ENCODE results near the gene LYPD1. TPM values are rescaled to one million over a fixed set of nuclear protein-coding genes. Genes with fewer than 3 reads are reported as not detected.

Gene LYPD1
- total RNA-seq, 1 experiment from 2014 or later: 146 TPM

DNA sequence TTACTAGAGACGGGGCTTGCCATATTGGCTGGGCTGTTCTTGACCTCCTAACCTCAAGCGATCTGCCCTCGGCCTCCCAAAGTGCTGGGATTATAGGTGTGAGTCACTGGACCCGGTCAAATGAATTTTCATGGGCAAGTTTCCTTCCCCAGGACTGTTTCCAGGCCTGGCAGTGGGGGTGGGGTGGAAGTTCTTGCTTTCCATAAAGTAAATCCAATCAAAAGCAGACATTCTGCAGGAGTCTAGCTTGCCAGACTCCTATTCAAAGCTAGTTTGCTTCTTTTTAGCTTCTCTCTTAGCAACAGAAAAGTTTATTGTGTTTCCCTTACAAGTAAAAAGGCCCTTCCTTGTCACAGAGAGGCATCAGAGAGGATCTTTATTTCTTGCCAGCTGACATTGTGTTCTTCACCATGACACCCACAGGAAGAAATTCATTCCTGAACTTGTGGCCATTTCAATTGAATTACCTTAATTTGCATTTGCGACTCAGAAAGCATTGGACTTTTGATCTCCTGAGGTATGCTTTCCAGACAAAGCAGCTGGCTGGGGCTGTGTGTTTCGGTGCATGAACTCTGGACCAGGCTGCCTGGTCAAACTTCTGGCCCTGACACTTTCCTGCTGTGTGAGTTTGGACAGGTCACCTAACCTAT, 37.9 kb downstream of the LYPD1 start:
- DNase-seq (ENCODE audit: low read depth): peak; percentile 89

DNA sequence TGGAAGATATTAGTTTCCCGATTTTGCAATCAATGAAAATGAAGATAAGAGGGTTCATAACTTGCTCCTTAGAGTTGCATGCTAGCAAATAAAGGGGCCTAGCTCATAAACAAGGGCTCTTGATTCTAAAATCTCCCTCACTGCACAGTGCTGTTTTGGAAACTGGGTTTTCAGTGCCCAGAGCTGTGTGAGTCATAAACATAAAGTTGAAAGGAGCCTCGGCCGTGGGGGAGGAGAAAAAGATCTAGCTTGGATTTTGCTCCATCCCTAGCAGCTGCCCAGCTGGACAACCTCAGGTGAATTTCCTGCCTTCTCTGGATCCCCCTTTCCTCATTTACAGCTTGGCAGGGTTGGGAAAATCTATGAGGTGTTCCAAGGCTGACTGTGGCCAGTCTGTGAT, 42.5 kb downstream of the LYPD1 start:
- peak; percentile 73 for DNase-seq (ENCODE audit: low read depth)

- peak; percentile 92 for DNase-seq (ENCODE audit: low read depth)
Measured at GRCh38 chr2:132623096-132623839, 46.7 kb downstream of the LYPD1 start.

DNA sequence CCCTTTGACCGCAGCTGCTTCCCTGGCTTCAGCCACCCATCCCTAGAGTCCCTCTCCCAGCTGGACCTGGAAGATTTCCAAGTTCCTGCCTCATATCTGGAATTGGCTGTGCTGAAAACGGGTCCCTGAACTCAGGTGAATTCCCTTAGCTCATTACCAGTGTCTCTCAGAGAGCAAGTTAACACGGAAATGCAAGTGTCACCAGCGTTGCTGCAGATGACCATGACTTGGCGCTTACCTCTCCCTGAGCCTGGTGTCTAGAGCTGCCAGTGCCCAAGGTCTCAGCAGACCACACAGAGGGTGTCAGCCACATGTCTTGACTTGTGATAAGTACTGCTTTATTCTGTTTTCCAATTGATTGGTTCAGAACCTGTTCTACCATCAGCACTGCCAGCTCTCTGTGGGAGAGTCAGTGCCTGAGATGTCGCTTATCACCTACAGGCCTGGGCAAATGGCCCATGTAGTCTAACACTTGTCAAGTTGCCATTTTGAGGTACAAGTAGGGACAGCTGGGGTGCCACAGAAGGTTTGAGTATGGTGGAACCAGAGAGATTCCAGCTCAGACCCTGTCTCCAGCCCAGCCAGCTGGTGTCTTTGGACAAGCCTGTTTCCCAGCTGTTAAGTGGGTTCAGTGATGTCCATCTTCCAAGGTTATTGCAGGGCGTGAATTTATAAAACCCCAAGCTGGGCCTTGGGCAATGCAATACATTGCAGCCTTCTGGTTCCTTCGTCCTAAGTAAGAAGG, 48.7 kb downstream of the LYPD1 start:
- DNase-seq (ENCODE audit: low read depth): no peak

GRCh38 chr2:132620115-132620514, 49.9 kb downstream of the LYPD1 start:
- DNase-seq (ENCODE audit: low read depth): peak; percentile 90

- DNase-seq (ENCODE audit: low read depth): no peak
Measured at GRCh38 chr2:132618734-132619133, 51.3 kb downstream of the LYPD1 start.

- DNase-seq (ENCODE audit: low read depth): no peak
Measured at GRCh38 chr2:132617989-132618388, 52.0 kb downstream of the LYPD1 start.

DNA sequence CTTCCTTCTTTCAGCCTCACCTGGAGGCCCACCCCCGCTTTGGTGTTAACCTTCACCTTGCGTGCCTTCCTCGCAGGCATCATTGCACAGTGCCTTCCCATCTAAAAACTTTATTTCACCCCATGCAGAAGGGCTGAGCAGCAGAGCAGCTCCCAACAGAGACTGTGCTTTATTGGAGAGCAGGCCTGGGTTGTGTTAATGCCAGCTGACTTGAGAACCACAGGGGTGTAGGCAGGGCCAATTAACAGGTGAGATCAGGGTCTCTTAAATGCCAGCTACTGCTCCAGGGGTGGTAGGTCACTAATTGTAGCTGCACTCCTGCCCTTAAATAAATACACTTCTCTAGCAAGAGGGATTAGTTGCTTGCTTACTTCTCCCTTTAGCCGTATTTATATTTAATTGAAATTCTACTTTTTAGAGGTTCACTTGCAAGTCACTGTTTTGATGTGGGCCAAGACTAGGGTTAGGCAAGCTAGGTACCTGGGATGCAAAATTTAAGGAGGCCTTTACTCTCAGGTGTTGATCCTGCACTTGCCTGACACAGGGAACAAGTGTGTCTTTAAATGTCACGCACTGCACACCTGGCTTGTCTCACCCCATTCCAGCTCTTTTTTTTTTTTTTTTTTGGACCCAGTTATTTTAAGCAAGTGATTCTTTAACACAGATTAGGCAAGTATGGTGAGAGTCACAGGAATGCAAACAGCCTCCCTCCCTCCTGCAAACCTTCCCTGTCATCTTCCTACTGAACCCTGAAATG, 54.5 kb downstream of the LYPD1 start:
- no peak for DNase-seq (ENCODE audit: low read depth)

- DNase-seq (ENCODE audit: low read depth): no peak
Measured at GRCh38 chr2:132611719-132612118, 58.3 kb downstream of the LYPD1 start.

DNA sequence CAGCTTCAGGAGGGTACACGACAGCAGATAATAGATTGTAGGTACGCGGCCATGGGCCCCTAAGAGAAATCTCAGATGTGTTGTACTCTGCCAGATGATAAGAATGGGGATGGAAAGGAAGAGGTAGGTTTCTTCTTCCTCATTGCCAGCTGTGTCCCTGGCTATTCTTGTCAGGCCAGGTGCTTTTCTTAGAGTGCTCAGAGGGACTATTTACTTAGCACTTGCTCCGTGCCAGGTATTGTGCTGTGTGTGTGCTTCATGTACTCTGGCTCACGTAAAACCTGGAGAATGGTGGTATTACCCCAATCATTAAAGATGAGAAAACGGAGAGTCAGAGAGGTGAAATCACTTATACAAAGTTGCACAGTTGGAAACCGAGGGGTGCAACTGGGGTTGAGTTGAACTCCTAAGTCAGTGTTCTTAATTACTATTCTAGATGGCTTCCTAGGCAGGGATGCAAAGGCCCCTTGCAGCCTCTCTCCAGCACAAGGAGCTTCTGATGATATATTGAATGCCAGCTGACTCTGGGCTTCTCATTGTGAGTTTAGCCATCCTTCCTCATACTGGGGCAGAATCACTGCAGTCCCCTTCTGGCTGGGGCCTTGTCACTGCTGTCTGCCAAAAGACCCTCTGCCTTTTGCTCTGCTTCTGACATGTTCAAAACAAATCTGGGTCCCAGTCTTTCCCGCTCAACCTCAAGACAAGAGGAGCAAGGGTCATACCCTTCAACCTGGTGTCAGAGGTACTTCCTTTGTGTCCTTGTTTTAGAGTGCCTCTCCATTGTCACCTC, 60.7 kb downstream of the LYPD1 start:
- no peak for DNase-seq (ENCODE audit: low read depth)

DNA sequence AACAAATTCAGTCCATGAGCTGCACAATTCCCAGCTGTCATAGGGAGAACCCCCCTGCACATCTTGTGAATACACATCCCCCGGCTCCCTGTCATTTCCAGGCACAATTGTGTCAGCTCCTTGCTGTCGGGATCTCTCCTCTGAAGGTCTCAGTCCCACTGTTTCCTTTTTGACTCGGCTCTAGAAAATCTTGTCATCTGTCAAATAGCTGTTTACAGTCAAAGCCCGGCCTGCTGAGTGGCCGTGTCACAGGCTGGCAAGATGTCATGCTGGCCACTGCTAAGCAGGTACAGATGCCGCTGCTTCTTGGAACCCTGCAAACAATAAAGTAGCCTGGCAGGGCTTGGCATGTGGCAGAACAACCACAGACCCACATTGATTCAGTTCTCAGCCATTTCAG, 61.7 kb downstream of the LYPD1 start:
- DNase-seq (ENCODE audit: low read depth): no peak

DNA sequence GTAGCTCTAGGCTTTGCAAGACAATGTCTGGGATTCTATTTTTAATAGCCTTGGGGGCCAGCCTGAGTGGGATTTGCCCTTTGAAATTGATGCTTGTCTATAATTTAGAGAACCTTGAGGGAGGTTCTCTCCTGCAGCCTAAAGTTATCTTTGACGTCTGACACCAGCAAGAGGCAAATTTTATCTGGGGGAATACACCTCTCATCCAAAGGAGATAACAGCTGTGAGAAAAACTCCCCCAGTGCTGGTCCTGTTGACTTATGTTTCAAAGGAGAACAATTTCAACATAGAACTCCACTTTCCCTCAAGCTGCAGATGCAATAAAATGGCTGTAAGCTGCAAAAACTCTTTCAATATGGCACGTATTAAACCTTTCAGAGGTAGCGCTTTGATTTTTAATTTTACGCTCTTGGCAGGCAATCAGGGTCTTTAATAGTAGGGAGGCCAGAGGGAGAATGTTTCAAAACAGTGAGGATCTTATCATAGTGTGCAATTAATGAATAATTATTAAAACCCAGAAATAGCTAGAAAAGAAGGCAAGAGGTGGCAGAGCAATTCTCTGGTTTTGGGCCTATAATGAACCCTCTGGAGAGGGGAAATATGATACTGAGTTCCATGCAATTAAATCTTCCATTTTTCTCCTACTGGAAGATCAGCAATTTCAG, 62.4 kb downstream of the LYPD1 start:
- no peak for DNase-seq (ENCODE audit: low read depth)

DNA sequence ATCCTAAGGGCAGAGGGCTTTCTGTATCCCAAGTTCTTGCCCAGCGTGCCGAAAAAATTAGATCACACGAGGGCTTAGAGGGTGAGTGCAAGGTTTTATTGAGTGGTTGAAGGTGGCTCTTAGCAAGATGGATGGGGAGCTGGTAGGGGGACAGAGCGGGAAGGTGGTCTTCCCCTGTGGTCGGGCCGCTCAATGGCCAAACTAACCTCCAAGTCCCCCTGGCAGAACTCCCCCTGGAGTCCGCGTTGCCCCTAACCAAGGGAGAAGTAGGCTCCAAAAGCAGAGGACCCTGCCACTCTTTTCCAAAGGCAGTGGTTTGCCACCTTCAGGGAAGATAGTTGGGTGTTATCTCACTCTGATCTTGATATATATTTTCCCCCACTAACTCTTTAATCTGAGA, 63.4 kb downstream of the LYPD1 start:
- DNase-seq (ENCODE audit: low read depth): no peak

- DNase-seq (ENCODE audit: low read depth): no peak
Measured at GRCh38 chr2:132605236-132606180, 64.5 kb downstream of the LYPD1 start.

DNA sequence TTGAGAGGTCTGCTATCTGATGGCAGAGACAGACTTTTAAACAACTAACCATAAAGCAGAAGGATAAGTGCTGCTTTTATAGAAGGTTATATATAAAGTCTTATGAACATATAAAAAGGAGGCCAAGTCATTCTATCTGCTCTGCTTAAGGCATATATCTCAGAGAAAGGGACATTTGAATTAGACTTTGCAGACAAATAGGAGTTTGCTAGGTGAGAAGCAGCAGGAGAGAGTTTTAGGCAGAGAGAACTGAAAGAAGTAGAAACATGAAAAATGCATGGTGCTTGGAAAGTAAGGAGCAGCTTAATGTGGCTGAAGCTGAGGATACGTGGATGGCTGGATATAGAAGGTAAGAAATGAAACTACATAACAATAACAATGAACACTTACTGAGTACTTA, 65.4 kb downstream of the LYPD1 start:
- DNase-seq (ENCODE audit: low read depth): no peak

GRCh38 chr2:132599556-132599955, 70.4 kb downstream of the LYPD1 start:
- no peak for DNase-seq (ENCODE audit: low read depth)

- no peak for DNase-seq (ENCODE audit: low read depth)
Measured at GRCh38 chr2:132598536-132598935, 71.5 kb downstream of the LYPD1 start.

GRCh38 chr2:132597831-132598230, 72.2 kb downstream of the LYPD1 start:
- no peak for DNase-seq (ENCODE audit: low read depth)

- DNase-seq (ENCODE audit: low read depth): no peak
Measured at GRCh38 chr2:132597166-132597565, 72.8 kb downstream of the LYPD1 start.

- DNase-seq (ENCODE audit: low read depth): no peak
Measured at GRCh38 chr2:132595693-132596092, 74.3 kb downstream of the LYPD1 start.

All from M059J (cell line).